Measurements from ENCODE around the gene PNMT. TPM values are rescaled to one million over a fixed set of nuclear protein-coding genes. Genes with fewer than 3 reads are reported as not detected.

Gene PNMT
- total and polyA plus RNA-seq, 2 of the 13 experiments (the other 11 are each of a cell fraction or from before 2014, with no cell fraction given) = 0.25 TPM; not detected in 1

GRCh38 chr17:39702901-39703893 lies 34.9 kb downstream of the PNMT start (continued):
- no peak for TF ChIP-seq E2F2 (CRISPR knock-in tag; IDR thresholded peaks at IDR 0.05; ENCODE audit: borderline replicate concordance)
- TF ChIP-seq ZNF570 (CRISPR knock-in tag; IDR thresholded peaks at IDR 0.05; ENCODE audit: borderline replicate concordance) = no peak
- TF ChIP-seq POLR2A (IDR thresholded peaks at IDR 0.05; ENCODE audit: insufficient read depth in 1 of 2, low read depth in 2 of 2, low read length in 2 of 2) = peak; percentile 47 to 54; a peak in 3 of 4 replicates
- no peak; the same call in 1 of the 2 replicates for TF ChIP-seq TAF1 (CRISPR knock-in tag; IDR thresholded peaks at IDR 0.05)
- TF ChIP-seq HOXD1 (CRISPR knock-in tag; IDR thresholded peaks at IDR 0.05) = peak; percentile 21; the same call in 1 of the 2 replicates
- peak; percentile 38; the same call in 1 of the 2 replicates for TF ChIP-seq ZFY (CRISPR knock-in tag; IDR thresholded peaks at IDR 0.05)
- TF ChIP-seq ZNF788 (CRISPR knock-in tag; IDR thresholded peaks at IDR 0.05; ENCODE audit: borderline replicate concordance) = peak; percentile 63; the same call in 1 of the 2 replicates
- TF ChIP-seq NR1H2 (CRISPR knock-in tag; IDR thresholded peaks at IDR 0.05; ENCODE audit: borderline replicate concordance, low read depth) = no peak
- TF ChIP-seq KLF6 (CRISPR knock-in tag; IDR thresholded peaks at IDR 0.05) = no peak
- no peak for TF ChIP-seq NONO (IDR thresholded peaks at IDR 0.05)
- TF ChIP-seq NONO (CRISPR knock-in tag; conservative IDR thresholded peaks at IDR 0.05) = peak; percentile 71
- peak; percentile 82 for TF ChIP-seq PITX1 (CRISPR knock-in tag; IDR thresholded peaks at IDR 0.05)
- TF ChIP-seq ARNT (IDR thresholded peaks at IDR 0.05) = no peak
- TF ChIP-seq HIVEP1 (CRISPR knock-in tag; IDR thresholded peaks at IDR 0.05) = no peak; the same call in none of the 2 replicates
- no peak for TF ChIP-seq KDM5B (CRISPR knock-in tag; IDR thresholded peaks at IDR 0.05; ENCODE audit: borderline replicate concordance)
- TF ChIP-seq SOX6 (IDR thresholded peaks at IDR 0.05) = no peak
- peak; percentile 82 for TF ChIP-seq SOX6 (CRISPR knock-in tag; IDR thresholded peaks at IDR 0.05)
- no peak for TF ChIP-seq ZSCAN20 (CRISPR knock-in tag; IDR thresholded peaks at IDR 0.05; ENCODE audit: borderline replicate concordance)
- peak; percentile 70; the same call in 1 of the 2 replicates for TF ChIP-seq ZMAT3 (CRISPR knock-in tag; conservative IDR thresholded peaks at IDR 0.05)
- TF ChIP-seq SRSF4 (IDR thresholded peaks at IDR 0.05; ENCODE audit: low read depth, low read length, poor library complexity, severe bottlenecking) = no peak
- no peak for TF ChIP-seq CERS6 (CRISPR knock-in tag; IDR thresholded peaks at IDR 0.05)
- no peak for TF ChIP-seq KMT2A (CRISPR knock-in tag; IDR thresholded peaks at IDR 0.05)
- peak; percentile 86; the same call in 1 of the 2 replicates for TF ChIP-seq AHDC1 (CRISPR knock-in tag; IDR thresholded peaks at IDR 0.05; ENCODE audit: borderline replicate concordance)
